ENCODE data around the gene SLC6A16.

GRCh38 chr19:49333811-49334288 is 8.9 kb upstream of the SLC6A16 start:
- TF ChIP-seq CTCF (conservative IDR thresholded peaks at IDR 0.05) (no peak), EZH2 (IDR thresholded peaks at IDR 0.05; ENCODE audit: low read depth) (no peak)

Data from PC-9 (cell line).